ENCODE data around the gene PARD3B.

DNA sequence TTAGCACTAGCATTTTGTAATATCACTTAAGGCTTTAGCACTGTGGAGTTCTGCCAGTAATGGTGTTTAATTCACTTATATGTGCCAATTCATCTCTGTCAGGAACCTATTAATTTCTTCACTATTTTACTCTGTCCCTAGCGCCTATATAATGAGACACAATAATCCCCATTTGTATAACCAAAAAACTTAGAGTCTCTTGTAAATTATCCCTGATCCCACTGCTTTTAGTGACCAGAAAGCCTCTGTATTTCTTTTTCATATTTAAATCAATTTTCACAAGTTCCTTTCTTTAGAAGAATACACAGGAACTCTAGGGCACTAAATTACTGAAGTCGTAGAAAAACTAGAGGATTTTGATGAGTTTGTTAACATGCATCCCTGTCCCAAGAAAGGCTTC is 894.3 kb downstream of the PARD3B start:
- TF ChIP-seq, protein P1, sequence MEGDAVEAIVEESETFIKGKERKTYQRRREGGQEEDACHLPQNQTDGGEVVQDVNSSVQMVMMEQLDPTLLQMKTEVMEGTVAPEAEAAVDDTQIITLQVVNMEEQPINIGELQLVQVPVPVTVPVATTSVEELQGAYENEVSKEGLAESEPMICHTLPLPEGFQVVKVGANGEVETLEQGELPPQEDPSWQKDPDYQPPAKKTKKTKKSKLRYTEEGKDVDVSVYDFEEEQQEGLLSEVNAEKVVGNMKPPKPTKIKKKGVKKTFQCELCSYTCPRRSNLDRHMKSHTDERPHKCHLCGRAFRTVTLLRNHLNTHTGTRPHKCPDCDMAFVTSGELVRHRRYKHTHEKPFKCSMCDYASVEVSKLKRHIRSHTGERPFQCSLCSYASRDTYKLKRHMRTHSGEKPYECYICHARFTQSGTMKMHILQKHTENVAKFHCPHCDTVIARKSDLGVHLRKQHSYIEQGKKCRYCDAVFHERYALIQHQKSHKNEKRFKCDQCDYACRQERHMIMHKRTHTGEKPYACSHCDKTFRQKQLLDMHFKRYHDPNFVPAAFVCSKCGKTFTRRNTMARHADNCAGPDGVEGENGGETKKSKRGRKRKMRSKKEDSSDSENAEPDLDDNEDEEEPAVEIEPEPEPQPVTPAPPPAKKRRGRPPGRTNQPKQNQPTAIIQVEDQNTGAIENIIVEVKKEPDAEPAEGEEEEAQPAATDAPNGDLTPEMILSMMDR (IDR thresholded peaks at IDR 0.05) = no peak
- TF ChIP-seq POLR2A (IDR thresholded peaks at IDR 0.05) = no peak
